Thyroid gland (tissue), 4 donors: Measurements from ENCODE around the gene XG.

Experiments used
- CTCF ChIP-seq, 6 experiments: fragments of 200-600 bp in 3 of 6; fragments of 450-650 bp in 3 of 6; sonication (generic) in 3 of 6; IDR thresholded peaks; one replicate each; pipeline ENCODE4 v1.5.1; 2016 to 2019; ENCODE audit warnings: antibody characterized with exemption in 6 of 6, mild to moderate bottlenecking in 2 of 6, inconsistent platforms in 1 of 6, moderate library complexity in 1 of 6
- POLR2A ChIP-seq, 2 donors: fragments of 450-650 bp; IDR thresholded peaks; one replicate each; pipeline ENCODE4 v1.6.1; 2017; ENCODE audit warnings: antibody characterized with exemption in 2 of 2, mild to moderate bottlenecking in 2 of 2, moderate library complexity in 1 of 2

GRCh38 chrX:2811271-2811670, 59.4 kb downstream of the XG start:
- TF ChIP-seq CTCF (IDR thresholded peaks at IDR 0.05): no peak
- TF ChIP-seq POLR2A (IDR thresholded peaks at IDR 0.05): no peak
